Panc1 (cell line): ENCODE results near the gene WSCD1.

Source experiments
- CTCF ChIP-seq: fragments of 450-650 bp; IDR thresholded peaks from 2 replicates; pipeline ENCODE4 v1.5.1; 2017; ENCODE audit warnings: mild to moderate bottlenecking
- POLR2AphosphoS5 ChIP-seq: IDR thresholded peaks from 2 replicates; pipeline ENCODE4 v1.6.1; 2012; ENCODE audit warnings: mild to moderate bottlenecking, low read depth, low read length, moderate library complexity
- REST ChIP-seq, 2 experiments: IDR thresholded peaks; 2 replicates each; pipeline ENCODE4 v1.6.1; 2011 to 2012; ENCODE audit warnings: low read depth in 2 of 2, control low read depth in 1 of 2, low read length in 1 of 2, mild to moderate bottlenecking in 1 of 2, moderate library complexity in 1 of 2; ENCODE audit not compliant: insufficient read depth in 1 of 2

DNA sequence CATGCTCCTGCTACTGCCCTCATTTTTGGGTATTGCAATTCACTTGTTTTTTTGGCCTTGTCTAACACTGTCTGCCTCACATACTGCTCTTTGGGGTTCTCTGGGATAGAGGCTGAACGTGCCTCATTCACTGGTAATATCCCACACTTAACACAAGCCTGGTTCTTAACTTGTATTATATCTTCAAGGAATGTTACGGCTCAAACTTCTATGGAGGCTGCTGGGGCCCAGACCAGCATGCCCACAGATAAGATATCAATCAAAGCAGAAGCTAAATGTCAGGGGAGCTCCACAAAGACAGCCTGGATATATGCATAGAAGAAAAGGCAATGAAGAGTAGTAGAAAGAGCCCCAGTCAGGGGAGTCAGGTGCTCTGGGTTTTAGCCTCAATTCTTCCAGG is 103.5 kb downstream of the WSCD1 start:
- TF ChIP-seq CTCF (no peak), REST (IDR thresholded peaks at IDR 0.05; ENCODE audit: insufficient read depth in 1 of 2, low read depth in 2 of 2, low read length in 1 of 2) (no peak), POLR2AphosphoS5 (no peak)
